Prostate gland (tissue), 2 donors: ENCODE measurements around the gene EIF5A. TPM values are rescaled to one million over a fixed set of nuclear protein-coding genes. Genes with fewer than 3 reads are reported as not detected.

Experiments
- DNase-seq: peaks from one replicate; pipeline ENCODE4 v3.0.0-alpha.2; 2019; ENCODE audit warnings: low spot score
- H3K27ac ChIP-seq, 2 donors: fragments of 200-600 bp; sonication (generic); 2 replicates each; pipeline ENCODE4 v1.5.1; 2017 to 2019
- H3K27me3 ChIP-seq: fragments of 200-600 bp; sonication (generic); replicated peaks from 2 replicates; pipeline ENCODE4 v1.5.1; 2019; ENCODE audit not compliant: insufficient read depth
- H3K36me3 ChIP-seq, 2 donors: fragments of 200-600 bp; sonication (generic); 1 replicate in 1 of 2; 2 replicates in 1 of 2; pipeline versions ENCODE4 v1.5.1 to v1.8.1; 2017 to 2019
- H3K4me1 ChIP-seq: fragments of 200-600 bp; sonication (generic); replicated peaks from 2 replicates; pipeline ENCODE4 v1.5.1; 2019
- H3K4me3 ChIP-seq, 2 donors: fragments of 200-600 bp; sonication (generic); 2 replicates each; pipeline ENCODE4 v1.5.1; 2017 to 2019
- H3K9me3 ChIP-seq: fragments of 200-600 bp; sonication (generic); 2 replicates; pipeline ENCODE4 v1.5.1; 2017
- POLR2A ChIP-seq: fragments of 450-650 bp; IDR thresholded peaks from one replicate; pipeline ENCODE4 v1.6.1; 2016; ENCODE audit warnings: antibody characterized with exemption, mild to moderate bottlenecking
- POLR2AphosphoS5 ChIP-seq: sonication (generic); formaldehyde crosslinking; IDR thresholded peaks from one replicate; pipeline ENCODE4 v1.6.1; 2017; ENCODE audit warnings: antibody characterized with exemption
- WGBS: methylation state at CpG from one replicate; pipeline ENCODE4 v1.1.5; 2018; 5-methylcytosine and 5-hydroxymethylcytosine counted together
- intact Hi-C: fragments of 100-400 bp; cut with DNase I; formaldehyde crosslinking; loops from one replicate; pipeline ENCODE4 v1.14.2; 2022
- total RNA-seq, 2 donors: library from RNA; depleted of rRNA; stranded (reverse); fragments of >200 nt; gene quantifications; one replicate each; pipeline ENCODE4 v1.1.0, GENCODE V29; 2016
- TF ChIP-seq, protein P1 (sequence below), 4 experiments: fragments of 200-600 bp in 2 of 4; fragments of 450-650 bp in 2 of 4; sonication (generic) in 2 of 4; IDR thresholded peaks; 1 replicate in 3 of 4; 2 replicates in 1 of 4; pipeline ENCODE4 v1.5.1; 2016 to 2019; ENCODE audit warnings: antibody characterized with exemption in 4 of 4, mild to moderate bottlenecking in 2 of 4, moderate library complexity in 2 of 4

EIF5A gene
- total RNA-seq, 2 donors from 2014 or later, result 172 to 195 TPM

DNA sequence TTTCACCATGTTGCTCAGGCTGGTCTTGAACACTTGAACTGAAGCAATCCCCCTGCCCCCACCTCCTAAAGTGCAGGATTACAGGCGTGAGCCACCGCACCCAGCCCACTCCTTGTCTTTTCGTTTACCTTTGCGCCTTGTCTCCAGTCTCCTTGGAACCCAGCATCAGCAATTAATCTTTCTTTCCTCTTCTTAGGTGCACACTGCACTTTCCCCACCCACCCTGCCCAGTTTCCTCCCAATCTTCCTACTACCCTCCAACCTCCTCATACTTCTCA lies 43.7 kb upstream of the EIF5A start:
- H3K36me3 ChIP-seq, result no peaks in the 10 kb centered on the region

DNA sequence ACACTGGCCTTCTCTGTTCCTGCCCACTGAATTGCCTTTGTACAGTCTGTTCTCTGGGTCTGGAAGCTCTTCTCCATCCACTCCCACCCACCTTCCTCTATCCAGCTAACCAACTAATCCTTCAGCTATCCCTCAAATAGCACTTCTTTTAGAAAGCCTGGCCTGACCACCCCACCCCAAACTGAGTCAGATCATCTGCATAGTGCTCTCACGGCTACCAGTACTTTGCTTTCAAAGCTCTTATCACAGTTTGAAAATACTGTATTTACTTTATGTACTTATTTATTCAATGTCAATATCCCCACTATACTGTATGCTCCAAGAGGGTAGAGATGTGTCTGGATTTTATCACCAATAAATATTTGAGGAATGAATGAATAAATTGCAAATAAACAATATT lies 40.6 kb upstream of the EIF5A start:
- no peak for DNase-seq
- intact Hi-C loops, result no loop called here
- Histone ChIP-seq H3K27ac (peak overlapping the region in 1 of 2 donors; percentile 53), H3K4me3 (no peak overlapping the region), H3K4me1 (peaks cover 15% of the 10 kb centered on the region), H3K9me3 (no peaks in the 10 kb centered on the region), H3K36me3 (no peaks in the 10 kb centered on the region), H3K27me3 (no peaks in the 10 kb centered on the region)
- peak; percentile 28 for TF ChIP-seq POLR2AphosphoS5
- TF ChIP-seq, protein P1, sequence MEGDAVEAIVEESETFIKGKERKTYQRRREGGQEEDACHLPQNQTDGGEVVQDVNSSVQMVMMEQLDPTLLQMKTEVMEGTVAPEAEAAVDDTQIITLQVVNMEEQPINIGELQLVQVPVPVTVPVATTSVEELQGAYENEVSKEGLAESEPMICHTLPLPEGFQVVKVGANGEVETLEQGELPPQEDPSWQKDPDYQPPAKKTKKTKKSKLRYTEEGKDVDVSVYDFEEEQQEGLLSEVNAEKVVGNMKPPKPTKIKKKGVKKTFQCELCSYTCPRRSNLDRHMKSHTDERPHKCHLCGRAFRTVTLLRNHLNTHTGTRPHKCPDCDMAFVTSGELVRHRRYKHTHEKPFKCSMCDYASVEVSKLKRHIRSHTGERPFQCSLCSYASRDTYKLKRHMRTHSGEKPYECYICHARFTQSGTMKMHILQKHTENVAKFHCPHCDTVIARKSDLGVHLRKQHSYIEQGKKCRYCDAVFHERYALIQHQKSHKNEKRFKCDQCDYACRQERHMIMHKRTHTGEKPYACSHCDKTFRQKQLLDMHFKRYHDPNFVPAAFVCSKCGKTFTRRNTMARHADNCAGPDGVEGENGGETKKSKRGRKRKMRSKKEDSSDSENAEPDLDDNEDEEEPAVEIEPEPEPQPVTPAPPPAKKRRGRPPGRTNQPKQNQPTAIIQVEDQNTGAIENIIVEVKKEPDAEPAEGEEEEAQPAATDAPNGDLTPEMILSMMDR (IDR thresholded peaks at IDR 0.05), result no peak
- no peak for TF ChIP-seq POLR2A
- 41% methylated on average over 1 of the region's 1 CpG for WGBS

More for the DNA sequence above, 43.7 kb upstream of the EIF5A start:
- intact Hi-C loops, result no loop called here
- no peaks in the 10 kb centered on the region for H3K9me3 ChIP-seq
- H3K4me3 ChIP-seq, result no peak overlapping the region
- DNase-seq, result no peak
- 38% methylated on average over 4 of the region's 4 CpGs for WGBS
- H3K4me1 ChIP-seq, result peaks cover 24% of the 10 kb centered on the region
- no peaks in the 10 kb centered on the region for H3K27me3 ChIP-seq
- H3K27ac ChIP-seq, result peak overlapping the region in 1 of 2 donors; percentile 91
- no peak for TF ChIP-seq POLR2A
- TF ChIP-seq, protein P1 (IDR thresholded peaks at IDR 0.05), result no peak
- no peak for TF ChIP-seq POLR2AphosphoS5

DNA sequence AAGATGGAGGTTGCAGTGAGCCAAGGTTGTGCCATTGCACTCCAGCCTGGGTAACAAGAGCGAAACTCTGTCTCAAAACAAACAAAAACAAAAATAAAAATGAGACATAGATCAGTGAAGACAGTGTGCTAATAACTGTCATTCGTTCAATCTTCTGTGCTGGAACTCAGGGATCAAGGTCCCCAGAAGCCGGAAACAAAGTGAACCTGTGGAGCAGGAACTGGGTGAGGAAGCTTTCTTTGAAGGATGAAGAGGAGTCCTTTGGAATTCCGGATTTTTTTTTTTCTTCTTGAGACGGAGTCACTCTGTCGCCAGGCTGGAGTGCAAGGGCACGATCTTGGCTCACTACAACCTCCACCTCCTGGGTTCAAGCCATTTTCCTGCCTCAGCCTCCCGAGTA lies 28.0 kb upstream of the EIF5A start:
- no peak for TF ChIP-seq POLR2AphosphoS5
- TF ChIP-seq, protein P1 (IDR thresholded peaks at IDR 0.05), result no peak
- TF ChIP-seq POLR2A, result no peak
- no peaks in the 10 kb centered on the region for H3K9me3 ChIP-seq
- intact Hi-C loops, result no loop called here
- DNase-seq, result no peak
- H3K27me3 ChIP-seq, result no peaks in the 10 kb centered on the region
- H3K4me3 ChIP-seq, result no peak overlapping the region
- WGBS, result 84% methylated on average over 8 of the region's 8 CpGs
- no peak overlapping the region for H3K27ac ChIP-seq
- peaks cover 9% of the 10 kb centered on the region for H3K4me1 ChIP-seq
- H3K36me3 ChIP-seq, result no peaks in the 10 kb centered on the region

DNA sequence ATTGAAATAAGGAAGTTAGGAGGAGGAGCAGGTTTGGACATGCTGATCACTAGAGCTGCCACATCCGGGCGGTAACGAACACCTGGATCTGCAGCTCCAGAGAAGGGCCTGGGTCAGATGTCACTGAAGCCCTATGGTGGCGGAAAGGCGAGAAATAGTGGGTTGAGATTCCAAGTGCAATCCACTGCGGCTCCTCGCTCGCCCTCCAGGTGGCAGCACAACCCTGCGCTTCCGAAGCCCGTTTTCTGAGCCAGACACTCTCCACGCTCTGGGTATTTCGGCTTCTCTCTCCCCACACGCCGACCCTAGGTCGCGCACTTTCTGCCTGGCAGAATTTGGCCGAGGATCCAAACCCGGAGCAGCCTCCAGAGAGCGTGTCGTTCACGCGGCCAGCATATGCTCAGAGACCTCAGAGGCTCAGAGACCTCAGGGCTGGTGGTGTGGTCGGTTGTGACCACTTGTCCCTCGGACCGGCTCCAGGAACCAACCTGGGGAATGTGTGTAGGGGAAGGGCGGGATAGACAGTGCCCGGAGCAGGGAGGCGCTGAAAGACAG lies 26.8 kb upstream of the EIF5A start:
- TF ChIP-seq, protein P1 (IDR thresholded peaks at IDR 0.05), result peak; percentile 79 to 99 (median 88)
- TF ChIP-seq POLR2A (peak; percentile 29), POLR2AphosphoS5 (peak; percentile 59)
- intact Hi-C loops, result loop anchor here (1.0 to 10.0 kb wide), 3 partner anchors 16 to 236 kb away; partner anchors contain the start of genes ELP5 and SLC16A11
- Histone ChIP-seq H3K9me3 (no peaks in the 10 kb centered on the region), H3K27ac (peak overlapping the region; percentile 77), H3K36me3 (no peaks in the 10 kb centered on the region), H3K4me3 (peak overlapping the region; percentile 34 to 41), H3K4me1 (peaks cover 9% of the 10 kb centered on the region), H3K27me3 (no peaks in the 10 kb centered on the region)
- WGBS, result under 1% methylated on average over 29 of the region's 29 CpGs
- peak; percentile 74 for DNase-seq
